Activated T-helper 1 cell treated with anti-CD3 and anti-CD28 coated beads, Interleukin-12 subunit alpha, Interleukin-12 subunit beta, Interleukin-2, Interleukin-4 antibody, amounts not matched to agents 30 ng/mL and 10 ng/mL and 1 ng/mL, durations not matched to agents 14 hours and 24 hours and 36 hours (primary cell): ENCODE results near the gene CHMP4B. TPM values are rescaled to one million over a fixed set of nuclear protein-coding genes. Genes with fewer than 3 reads are reported as not detected.

ENCODE experiments used
- DNase-seq: peaks from one replicate; pipeline ENCODE4 v3.0.0; 2021; ENCODE audit warnings: low spot score
- H3K27ac Mint-ChIP-seq: one replicate; pipeline ENCODE4 v1.8.0; 2021; ENCODE audit warnings: mild to moderate bottlenecking, mixed read lengths
- H3K27me3 Mint-ChIP-seq: one replicate; pipeline ENCODE4 v1.8.0; 2022; ENCODE audit warnings: mild to moderate bottlenecking, moderate library complexity, mixed read lengths; ENCODE audit not compliant: insufficient read depth
- H3K36me3 Mint-ChIP-seq: one replicate; pipeline ENCODE4 v1.8.0; 2021; ENCODE audit warnings: low read depth, mixed read lengths
- H3K4me1 Mint-ChIP-seq: one replicate; pipeline ENCODE4 v1.8.0; 2021; ENCODE audit warnings: low read depth, mixed read lengths
- H3K4me3 Mint-ChIP-seq: one replicate; pipeline ENCODE4 v1.8.0; 2021; ENCODE audit warnings: mild to moderate bottlenecking, moderate library complexity, mixed read lengths
- H3K9me3 Mint-ChIP-seq: one replicate; pipeline ENCODE4 v1.8.0; 2021; ENCODE audit warnings: mixed read lengths
- intact Hi-C: fragments of 100-400 bp; cut with micrococcal nuclease; formaldehyde crosslinking; loops from one replicate; pipeline ENCODE4 v1.15.1; 2024
- total RNA-seq: library from RNA; stranded (reverse); gene quantifications from 2 replicates; pipeline ENCODE4 v1.2.3, GENCODE V29; 2022

The CHMP4B gene
- total RNA-seq, 1 donor from 2014 or later: 94.5 TPM

GRCh38 chr20:33868042-33868441 lies 56.9 kb downstream of the CHMP4B start:
- no peaks in the 10 kb centered on the region for H3K4me1 Mint-ChIP-seq
- no peaks in the 10 kb centered on the region for H3K9me3 Mint-ChIP-seq
- H3K36me3 Mint-ChIP-seq: no peaks in the 10 kb centered on the region
- intact Hi-C loops: no loop called here
- no peak overlapping the region for H3K27ac Mint-ChIP-seq
- H3K4me3 Mint-ChIP-seq: no peak overlapping the region
- peaks cover 1% of the 10 kb centered on the region for H3K27me3 Mint-ChIP-seq
- no peak for DNase-seq

GRCh38 chr20:33868595-33868994 lies 57.4 kb downstream of the CHMP4B start:
- Mint-ChIP-seq H3K4me3 (no peak overlapping the region), H3K36me3 (no peaks in the 10 kb centered on the region), H3K9me3 (no peaks in the 10 kb centered on the region), H3K27me3 (peaks cover 1% of the 10 kb centered on the region), H3K4me1 (no peaks in the 10 kb centered on the region), H3K27ac (no peak overlapping the region)
- no peak for DNase-seq
- intact Hi-C loops: no loop called here

GRCh38 chr20:33869283-33869682 lies 58.1 kb downstream of the CHMP4B start:
- Mint-ChIP-seq H3K36me3 (no peaks in the 10 kb centered on the region), H3K4me3 (no peak overlapping the region), H3K4me1 (no peaks in the 10 kb centered on the region), H3K9me3 (no peaks in the 10 kb centered on the region), H3K27me3 (peaks cover 1% of the 10 kb centered on the region), H3K27ac (no peak overlapping the region)
- no peak for DNase-seq
- intact Hi-C loops: no loop called here

GRCh38 chr20:33871362-33871761 lies 60.2 kb downstream of the CHMP4B start:
- DNase-seq: no peak
- Mint-ChIP-seq H3K9me3 (no peaks in the 10 kb centered on the region), H3K4me1 (no peaks in the 10 kb centered on the region), H3K36me3 (no peaks in the 10 kb centered on the region), H3K27me3 (no peaks in the 10 kb centered on the region), H3K4me3 (no peak overlapping the region), H3K27ac (no peak overlapping the region)
- intact Hi-C loops: no loop called here

GRCh38 chr20:33874129-33874528 lies 63.0 kb downstream of the CHMP4B start:
- Mint-ChIP-seq H3K9me3 (peaks cover 5% of the 10 kb centered on the region), H3K27me3 (no peaks in the 10 kb centered on the region), H3K36me3 (no peaks in the 10 kb centered on the region), H3K4me1 (no peaks in the 10 kb centered on the region), H3K4me3 (no peak overlapping the region), H3K27ac (no peak overlapping the region)
- intact Hi-C loops: no loop called here
- DNase-seq: no peak

GRCh38 chr20:33875055-33875454 lies 63.9 kb downstream of the CHMP4B start:
- Mint-ChIP-seq H3K36me3 (no peaks in the 10 kb centered on the region), H3K4me1 (no peaks in the 10 kb centered on the region), H3K27me3 (no peaks in the 10 kb centered on the region), H3K9me3 (peaks cover 6% of the 10 kb centered on the region), H3K27ac (no peak overlapping the region), H3K4me3 (no peak overlapping the region)
- intact Hi-C loops: no loop called here
- no peak for DNase-seq

- no peak for DNase-seq
- Mint-ChIP-seq H3K9me3 (peaks cover 11% of the 10 kb centered on the region), H3K27ac (no peak overlapping the region), H3K4me1 (no peaks in the 10 kb centered on the region), H3K36me3 (no peaks in the 10 kb centered on the region), H3K27me3 (no peaks in the 10 kb centered on the region), H3K4me3 (no peak overlapping the region)
- intact Hi-C loops: no loop called here
These were observed 64.4 kb downstream of the CHMP4B start for GRCh38 chr20:33875534-33876026.

GRCh38 chr20:33878583-33878982 lies 67.4 kb downstream of the CHMP4B start:
- H3K9me3 Mint-ChIP-seq: peaks cover 13% of the 10 kb centered on the region
- no peak overlapping the region for H3K4me3 Mint-ChIP-seq
- no peak for DNase-seq
- no peaks in the 10 kb centered on the region for H3K36me3 Mint-ChIP-seq
- no peak overlapping the region for H3K27ac Mint-ChIP-seq
- no peaks in the 10 kb centered on the region for H3K4me1 Mint-ChIP-seq
- no peaks in the 10 kb centered on the region for H3K27me3 Mint-ChIP-seq
- intact Hi-C loops: no loop called here

- Mint-ChIP-seq H3K27me3 (no peaks in the 10 kb centered on the region), H3K27ac (no peak overlapping the region), H3K4me1 (no peaks in the 10 kb centered on the region), H3K4me3 (no peak overlapping the region), H3K9me3 (peaks cover 13% of the 10 kb centered on the region), H3K36me3 (no peaks in the 10 kb centered on the region)
- intact Hi-C loops: no loop called here
- DNase-seq: no peak
These were observed 69.2 kb downstream of the CHMP4B start for GRCh38 chr20:33880396-33880795.

GRCh38 chr20:33881989-33882388 lies 70.8 kb downstream of the CHMP4B start:
- Mint-ChIP-seq H3K4me1 (no peaks in the 10 kb centered on the region), H3K4me3 (no peak overlapping the region), H3K36me3 (no peaks in the 10 kb centered on the region), H3K27me3 (no peaks in the 10 kb centered on the region), H3K9me3 (peaks cover 13% of the 10 kb centered on the region), H3K27ac (no peak overlapping the region)
- intact Hi-C loops: no loop called here
- DNase-seq: no peak

GRCh38 chr20:33882481-33882880 lies 71.3 kb downstream of the CHMP4B start:
- no peaks in the 10 kb centered on the region for H3K27me3 Mint-ChIP-seq
- intact Hi-C loops: no loop called here
- H3K9me3 Mint-ChIP-seq: peaks cover 13% of the 10 kb centered on the region
- no peak overlapping the region for H3K27ac Mint-ChIP-seq
- H3K4me3 Mint-ChIP-seq: no peak overlapping the region
- no peaks in the 10 kb centered on the region for H3K36me3 Mint-ChIP-seq
- H3K4me1 Mint-ChIP-seq: no peaks in the 10 kb centered on the region
- DNase-seq: no peak

- Mint-ChIP-seq H3K36me3 (no peaks in the 10 kb centered on the region), H3K4me1 (no peaks in the 10 kb centered on the region), H3K9me3 (peaks cover 13% of the 10 kb centered on the region), H3K27ac (no peak overlapping the region), H3K4me3 (no peak overlapping the region), H3K27me3 (peaks cover 3% of the 10 kb centered on the region)
- no peak for DNase-seq
- intact Hi-C loops: no loop called here
These were observed 72.0 kb downstream of the CHMP4B start for GRCh38 chr20:33883164-33883563.

GRCh38 chr20:33884633-33885032 lies 73.5 kb downstream of the CHMP4B start:
- Mint-ChIP-seq H3K27ac (no peak overlapping the region), H3K27me3 (peaks cover 10% of the 10 kb centered on the region), H3K4me1 (no peaks in the 10 kb centered on the region), H3K9me3 (peaks cover 8% of the 10 kb centered on the region), H3K36me3 (no peaks in the 10 kb centered on the region), H3K4me3 (no peak overlapping the region)
- intact Hi-C loops: no loop called here
- DNase-seq: no peak

- H3K4me1 Mint-ChIP-seq: no peaks in the 10 kb centered on the region
- H3K27me3 Mint-ChIP-seq: peaks cover 14% of the 10 kb centered on the region
- intact Hi-C loops: no loop called here
- no peaks in the 10 kb centered on the region for H3K36me3 Mint-ChIP-seq
- DNase-seq: no peak
- H3K4me3 Mint-ChIP-seq: no peak overlapping the region
- no peaks in the 10 kb centered on the region for H3K9me3 Mint-ChIP-seq
- no peak overlapping the region for H3K27ac Mint-ChIP-seq
These were observed 78.2 kb downstream of the CHMP4B start for GRCh38 chr20:33889312-33889711.
